ENCODE measurements around the gene ATP6V0D1.

Gene ATP6V0D1

GRCh38 chr16:67438824-67439393 is 42.0 kb downstream of the ATP6V0D1 start:
- no peak for TF ChIP-seq CTCF (IDR thresholded peaks at IDR 0.05; ENCODE audit: control insufficient read depth, extremely low read depth, insufficient read depth)
- no peak for DNase-seq (ENCODE audit: low read depth)
- H3K4me3 ChIP-seq (ENCODE audit: low read depth, low read length), result no peak overlapping the region

- no peak overlapping the region for H3K4me3 ChIP-seq (ENCODE audit: low read depth, low read length)
- TF ChIP-seq CTCF (IDR thresholded peaks at IDR 0.05; ENCODE audit: control insufficient read depth, extremely low read depth, insufficient read depth), result no peak
- DNase-seq (ENCODE audit: low read depth), result no peak
Observed at GRCh38 chr16:67438098-67438791, 42.7 kb downstream of the ATP6V0D1 start.

- no peak overlapping the region for H3K4me3 ChIP-seq (ENCODE audit: low read depth, low read length)
- DNase-seq (ENCODE audit: low read depth), result no peak
- no peak for TF ChIP-seq CTCF (IDR thresholded peaks at IDR 0.05; ENCODE audit: control insufficient read depth, extremely low read depth, insufficient read depth)
Observed at GRCh38 chr16:67437513-67437912, 43.4 kb downstream of the ATP6V0D1 start.

DNA sequence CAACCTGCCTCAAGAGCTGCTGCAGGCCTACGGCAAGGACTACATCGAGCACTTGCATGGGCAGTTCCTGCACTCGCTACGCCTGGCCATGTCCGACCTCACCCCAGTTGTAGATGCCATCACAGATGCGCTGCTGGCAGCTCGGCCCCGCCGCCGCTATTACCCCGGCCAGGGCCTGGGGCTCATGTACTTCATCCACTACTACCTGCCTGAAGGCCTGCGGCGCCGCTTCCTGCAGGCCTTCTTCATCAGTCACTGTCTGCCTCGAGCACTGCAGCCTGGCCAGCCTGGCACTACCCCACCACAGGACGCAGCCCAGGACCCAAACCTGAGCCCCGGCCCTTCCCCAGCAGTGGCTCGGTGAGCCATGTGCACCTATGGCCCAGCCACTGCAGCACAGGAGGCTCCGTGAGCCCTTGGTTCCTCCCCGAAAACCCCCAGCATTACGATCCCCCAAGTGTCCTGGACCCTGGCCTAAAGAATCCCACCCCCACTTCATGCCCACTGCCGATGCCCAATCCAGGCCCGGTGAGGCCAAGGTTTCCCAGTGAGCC is 44.2 kb downstream of the ATP6V0D1 start:
- H3K4me3 ChIP-seq (ENCODE audit: low read depth, low read length), result no peak overlapping the region
- DNase-seq (ENCODE audit: low read depth), result no peak
- TF ChIP-seq CTCF (IDR thresholded peaks at IDR 0.05; ENCODE audit: control insufficient read depth, extremely low read depth, insufficient read depth), result no peak

GRCh38 chr16:67435758-67436164 is 45.2 kb downstream of the ATP6V0D1 start:
- H3K4me3 ChIP-seq (ENCODE audit: low read depth, low read length), result no peak overlapping the region
- DNase-seq (ENCODE audit: low read depth), result no peak
- TF ChIP-seq CTCF (IDR thresholded peaks at IDR 0.05; ENCODE audit: control insufficient read depth, extremely low read depth, insufficient read depth), result no peak

DNA sequence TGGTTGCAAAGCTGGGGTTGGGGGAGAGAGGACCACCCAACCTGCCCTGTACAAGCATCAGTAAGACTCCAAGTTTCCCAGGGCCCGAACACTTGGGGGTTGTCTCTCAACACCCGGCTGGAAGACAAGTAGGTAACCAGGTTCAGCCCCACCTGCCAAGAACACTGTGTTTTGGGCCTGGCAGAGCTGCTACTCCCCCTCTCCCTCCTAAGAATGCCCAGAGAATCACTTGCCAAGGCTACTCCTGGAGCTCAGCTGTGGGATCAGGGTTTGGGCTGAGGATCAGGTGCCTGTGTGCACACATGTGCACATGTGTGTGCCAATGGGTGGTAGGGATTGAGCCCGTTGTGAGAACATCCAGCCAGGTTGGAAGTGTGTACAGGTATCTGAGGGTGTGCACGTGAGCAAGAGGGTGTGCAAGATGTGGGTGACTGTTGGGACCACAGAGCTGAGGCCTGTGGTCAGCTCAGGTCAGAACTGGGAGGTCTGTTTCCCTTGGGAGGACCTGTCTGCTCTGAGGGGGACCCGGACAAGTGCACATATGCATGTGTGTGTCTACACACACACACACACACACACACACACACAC is 47.7 kb downstream of the ATP6V0D1 start:
- no peak for TF ChIP-seq CTCF (IDR thresholded peaks at IDR 0.05; ENCODE audit: control insufficient read depth, extremely low read depth, insufficient read depth)
- DNase-seq (ENCODE audit: low read depth), result no peak
- no peak overlapping the region for H3K4me3 ChIP-seq (ENCODE audit: low read depth, low read length)

Data from LNCaP clone FGC (cell line).